ENCODE data around the gene HAUS7. TPM values are rescaled to one million over a fixed set of nuclear protein-coding genes. Genes with fewer than 3 reads are reported as not detected.

HAUS7 gene
- total RNA-seq, 3 donors from 2014 or later: 14.2 to 22.5 (median 19.5) TPM

DNA sequence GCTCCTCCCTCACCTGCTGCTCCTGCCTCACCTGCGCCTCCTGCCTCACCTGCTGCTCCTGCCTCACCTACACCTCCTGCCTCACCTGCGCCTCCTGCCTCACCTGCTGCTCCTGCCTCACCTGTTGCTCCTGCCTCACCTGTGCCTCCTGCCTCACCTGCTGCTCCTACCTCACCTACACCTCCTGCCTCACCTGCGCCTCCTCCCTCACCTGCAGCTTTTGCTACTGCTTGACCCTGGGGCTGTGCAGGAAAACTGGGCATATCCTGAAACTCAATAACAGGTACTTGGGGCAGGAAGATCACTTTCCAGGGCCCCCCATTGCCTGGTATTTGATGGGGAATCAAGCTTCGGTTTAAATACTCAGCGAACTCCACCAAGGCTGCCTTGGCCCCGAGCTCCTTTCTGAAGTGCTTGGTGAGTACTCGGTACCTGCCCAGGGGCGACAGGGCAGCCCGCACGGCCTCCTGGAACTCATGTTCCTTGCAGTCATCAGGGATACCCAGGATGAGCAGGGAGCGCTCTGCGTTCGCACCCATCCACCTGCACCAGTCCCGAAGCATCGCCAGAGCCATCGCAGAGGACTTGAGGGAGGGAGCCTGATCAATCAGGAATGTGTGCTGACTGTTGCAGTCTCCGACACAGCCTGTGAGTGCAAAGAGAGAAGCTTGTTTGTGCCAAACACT lies 72.0 kb downstream of the HAUS7 start:
- intact Hi-C loops (cut with DNase I, micrococcal nuclease): no loop called here
- TF ChIP-seq, protein P1, sequence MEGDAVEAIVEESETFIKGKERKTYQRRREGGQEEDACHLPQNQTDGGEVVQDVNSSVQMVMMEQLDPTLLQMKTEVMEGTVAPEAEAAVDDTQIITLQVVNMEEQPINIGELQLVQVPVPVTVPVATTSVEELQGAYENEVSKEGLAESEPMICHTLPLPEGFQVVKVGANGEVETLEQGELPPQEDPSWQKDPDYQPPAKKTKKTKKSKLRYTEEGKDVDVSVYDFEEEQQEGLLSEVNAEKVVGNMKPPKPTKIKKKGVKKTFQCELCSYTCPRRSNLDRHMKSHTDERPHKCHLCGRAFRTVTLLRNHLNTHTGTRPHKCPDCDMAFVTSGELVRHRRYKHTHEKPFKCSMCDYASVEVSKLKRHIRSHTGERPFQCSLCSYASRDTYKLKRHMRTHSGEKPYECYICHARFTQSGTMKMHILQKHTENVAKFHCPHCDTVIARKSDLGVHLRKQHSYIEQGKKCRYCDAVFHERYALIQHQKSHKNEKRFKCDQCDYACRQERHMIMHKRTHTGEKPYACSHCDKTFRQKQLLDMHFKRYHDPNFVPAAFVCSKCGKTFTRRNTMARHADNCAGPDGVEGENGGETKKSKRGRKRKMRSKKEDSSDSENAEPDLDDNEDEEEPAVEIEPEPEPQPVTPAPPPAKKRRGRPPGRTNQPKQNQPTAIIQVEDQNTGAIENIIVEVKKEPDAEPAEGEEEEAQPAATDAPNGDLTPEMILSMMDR (IDR thresholded peaks at IDR 0.05): no peak
- no peak for ATAC-seq
- H3K9me3 ChIP-seq: no peaks in the 10 kb centered on the region
- H3K36me3 ChIP-seq (ENCODE audit: low read depth): no peaks in the 10 kb centered on the region
- no peak overlapping the region for H3K4me3 ChIP-seq
- DNase-seq: no peak
- H3K4me1 ChIP-seq (ENCODE audit: low read depth): no peaks in the 10 kb centered on the region

Other genes with a start within 250 kb of the HAUS7 start
- gene PNMA6F, start 148.8 kb downstream of the HAUS7 start, total RNA-seq: not detected
- gene ZNF275, start 136.4 kb downstream of the HAUS7 start, total RNA-seq: 1 to 10 TPM; 5.2 to 10.0 (median 6.1) TPM
- gene PNMA6E, start 69.2 kb downstream of the HAUS7 start, total RNA-seq: not detected
- gene ZFP92, start 59.1 kb downstream of the HAUS7 start, total RNA-seq: 1 to 10 TPM in 1 of 3 donors, under 1 TPM in 2; 0.17 to 1.6 (median 0.22) TPM
- 1 to 10 TPM in 1 of 3 donors, under 1 TPM in 2; 0.55 to 1.2 (median 0.63) TPM for gene TREX2, start 24.5 kb downstream of the HAUS7 start, total RNA-seq
- gene BGN, start 24.4 kb upstream of the HAUS7 start, total RNA-seq: 10 to 100 TPM in 2 of 3 donors, 1 to 10 TPM in 1; 3.5 to 21.8 (median 10.1) TPM
- gene ATP2B3, start 47.1 kb upstream of the HAUS7 start, total RNA-seq: 1 to 10 TPM in 1 of 3 donors, under 1 TPM in 1, not detected in 1; 0.07 to 1.1 TPM
- gene CCNQ, start 128.6 kb upstream of the HAUS7 start, total RNA-seq: 10 to 100 TPM; 13.1 to 19.9 (median 16.0) TPM
- not detected for gene DUSP9, start 176.6 kb upstream of the HAUS7 start, total RNA-seq
- 10 to 100 TPM in 1 of 3 donors, 1 to 10 TPM in 2; 4.6 to 63.0 (median 5.5) TPM for gene PNCK, start 203.2 kb upstream of the HAUS7 start, total RNA-seq
- 100 to 1,000 TPM; 214 to 313 (median 251) TPM for gene SLC6A8, start 217.3 kb upstream of the HAUS7 start, total RNA-seq